Fibroblast of lung (primary cell): Measurements from ENCODE around the gene ASRGL1. TPM values are rescaled to one million over a fixed set of nuclear protein-coding genes. Genes with fewer than 3 reads are reported as not detected.

Experiments
- DNase-seq, 2 donors: peaks; one replicate each; pipeline versions ENCODE4 v3.0.0 to v3.0.0-alpha.2; 2010; ENCODE audit warnings: low read depth in 2 of 2
- H2AFZ ChIP-seq: 2 replicates; pipeline ENCODE4 v1.5.1; 2012; ENCODE audit warnings: low read length, control low read depth, inconsistent platforms
- H3K27ac ChIP-seq: 2 replicates; pipeline ENCODE4 v1.5.1; 2011; ENCODE audit warnings: low read length, control low read depth; ENCODE audit not compliant: insufficient read depth
- H3K27me3 ChIP-seq: 2 replicates; pipeline ENCODE4 v1.5.1; 2011; ENCODE audit warnings: mild to moderate bottlenecking, low read length; ENCODE audit not compliant: control insufficient read depth, insufficient read depth
- H3K36me3 ChIP-seq: 2 replicates; pipeline ENCODE4 v1.5.1; 2011; ENCODE audit warnings: low read length; ENCODE audit not compliant: control insufficient read depth, insufficient read depth
- H3K4me1 ChIP-seq: 2 replicates; pipeline ENCODE4 v1.5.1; 2011; ENCODE audit warnings: low read length; ENCODE audit not compliant: control insufficient read depth, insufficient read depth; ENCODE audit errors: extremely low read depth
- H3K4me2 ChIP-seq: 2 replicates; pipeline ENCODE4 v1.5.1; 2011; ENCODE audit warnings: low read length, control low read depth; ENCODE audit not compliant: insufficient read depth; ENCODE audit errors: extremely low read depth
- H3K4me3 ChIP-seq, 4 experiments: fragments of 200-600 bp in 1 of 4; sonication (generic) in 1 of 4; replicated peaks in 1 of 4; 2 replicates each; pipeline ENCODE4 v1.5.1; 2011 to 2016; ENCODE audit warnings: low read length in 4 of 4, low read depth in 3 of 4, mild to moderate bottlenecking in 3 of 4, control low read depth in 2 of 4, inconsistent platforms in 1 of 4, mixed read lengths in 1 of 4; ENCODE audit not compliant: insufficient read depth in 1 of 4; ENCODE audit errors: control extremely low read depth in 1 of 4
- H3K79me2 ChIP-seq: 2 replicates; pipeline ENCODE4 v1.5.1; 2012; ENCODE audit warnings: mild to moderate bottlenecking, low read length, inconsistent platforms; ENCODE audit not compliant: control insufficient read depth, insufficient read depth
- H3K9ac ChIP-seq: 2 replicates; pipeline ENCODE4 v1.5.1; 2011; ENCODE audit warnings: mild to moderate bottlenecking, low read length, control low read depth; ENCODE audit not compliant: insufficient read depth
- H3K9me3 ChIP-seq: 2 replicates; pipeline ENCODE4 v1.5.1; 2012; ENCODE audit warnings: low read depth, low read length; ENCODE audit not compliant: control insufficient read depth, insufficient read depth
- H4K20me1 ChIP-seq: 2 replicates; pipeline ENCODE4 v1.5.1; 2011; ENCODE audit warnings: low read length; ENCODE audit not compliant: control insufficient read depth, insufficient read depth; ENCODE audit errors: extremely low read depth
- CTCF ChIP-seq, 2 donors: IDR thresholded peaks in 1 of 2; conservative IDR thresholded peaks in 1 of 2; 1 replicate in 1 of 2; 2 replicates in 1 of 2; pipeline ENCODE4 v1.5.1; 2011 to 2012; ENCODE audit warnings: low read length in 2 of 2, control low read depth in 1 of 2, inconsistent platforms in 1 of 2, low read depth in 1 of 2, mild to moderate bottlenecking in 1 of 2
- EZH2 ChIP-seq: IDR thresholded peaks from 2 replicates; pipeline ENCODE4 v1.5.1; 2012; ENCODE audit warnings: low read length, control low read depth, mild to moderate bottlenecking; ENCODE audit errors: missing control alignments
- polyA plus RNA-seq, 2 donors: library from polyadenylated mRNA; depleted of rRNA in 1 of 2; stranded (reverse) in 1 of 2; unstranded in 1 of 2; fragments of >200 nt; gene quantifications; 2 replicates each; pipeline ENCODE4 v1.2.1, GENCODE V29; 2011 to 2012; ENCODE audit warnings: missing spikeins in 1 of 2
- total RNA-seq: library from RNA; depleted of rRNA; stranded (reverse); fragments of >200 nt; gene quantifications from 2 replicates; pipeline ENCODE4 v1.2.1, GENCODE V29; 2014

The ASRGL1 gene
- total and polyA plus RNA-seq, 2 donors (not counting 1 experiment from before 2014, with no cell fraction given): under 0.01 to 0.22 TPM

GRCh38 chr11:62420882-62421281 lies 83.6 kb downstream of the ASRGL1 start:
- H4K20me1 ChIP-seq: no peaks in the 10 kb centered on the region
- H3K4me2 ChIP-seq: no peak overlapping the region
- no peak overlapping the region for H3K4me3 ChIP-seq
- no peaks in the 10 kb centered on the region for H3K36me3 ChIP-seq
- no peaks in the 10 kb centered on the region for H3K27me3 ChIP-seq
- H2AFZ ChIP-seq: no peak overlapping the region
- no peaks in the 10 kb centered on the region for H3K4me1 ChIP-seq
- no peak for DNase-seq
- H3K9ac ChIP-seq: no peak overlapping the region
- no peaks in the 10 kb centered on the region for H3K79me2 ChIP-seq
- TF ChIP-seq CTCF (conservative IDR thresholded peaks at IDR 0.05 in 1 of 2, IDR thresholded peaks at IDR 0.05 in 1 of 2; ENCODE audit: low read depth in 1 of 2, low read length in 2 of 2) (no peak), EZH2 (no peak)
- H3K27ac ChIP-seq: no peak overlapping the region
- no peaks in the 10 kb centered on the region for H3K9me3 ChIP-seq

GRCh38 chr11:62421996-62422395 lies 84.7 kb downstream of the ASRGL1 start:
- H3K4me2 ChIP-seq: no peak overlapping the region
- H3K4me3 ChIP-seq: no peak overlapping the region
- no peak for DNase-seq
- H3K36me3 ChIP-seq: no peaks in the 10 kb centered on the region
- TF ChIP-seq EZH2: no peak
- TF ChIP-seq CTCF (conservative IDR thresholded peaks at IDR 0.05 in 1 of 2, IDR thresholded peaks at IDR 0.05 in 1 of 2; ENCODE audit: low read depth in 1 of 2, low read length in 2 of 2): no peak
- no peak overlapping the region for H3K9ac ChIP-seq
- no peaks in the 10 kb centered on the region for H4K20me1 ChIP-seq
- H3K27ac ChIP-seq: no peak overlapping the region
- H3K79me2 ChIP-seq: no peaks in the 10 kb centered on the region
- H3K9me3 ChIP-seq: no peaks in the 10 kb centered on the region
- H2AFZ ChIP-seq: no peak overlapping the region
- no peaks in the 10 kb centered on the region for H3K27me3 ChIP-seq
- H3K4me1 ChIP-seq: no peaks in the 10 kb centered on the region

- H3K9me3 ChIP-seq: no peaks in the 10 kb centered on the region
- H4K20me1 ChIP-seq: no peaks in the 10 kb centered on the region
- no peaks in the 10 kb centered on the region for H3K79me2 ChIP-seq
- no peaks in the 10 kb centered on the region for H3K27me3 ChIP-seq
- H3K4me2 ChIP-seq: no peak overlapping the region
- no peak overlapping the region for H3K27ac ChIP-seq
- DNase-seq: no peak
- H2AFZ ChIP-seq: no peak overlapping the region
- peaks cover 4% of the 10 kb centered on the region for H3K4me1 ChIP-seq
- TF ChIP-seq EZH2 (no peak), CTCF (conservative IDR thresholded peaks at IDR 0.05 in 1 of 2, IDR thresholded peaks at IDR 0.05 in 1 of 2; ENCODE audit: low read depth in 1 of 2, low read length in 2 of 2) (no peak)
- H3K36me3 ChIP-seq: no peaks in the 10 kb centered on the region
- H3K4me3 ChIP-seq: no peak overlapping the region
- H3K9ac ChIP-seq: no peak overlapping the region
These were observed 85.8 kb downstream of the ASRGL1 start for GRCh38 chr11:62423012-62423411.
